Measurements from ENCODE around the gene ZBTB46. TPM values are rescaled to one million over a fixed set of nuclear protein-coding genes. Genes with fewer than 3 reads are reported as not detected.

Gene ZBTB46
- total RNA-seq, 1 donor from 2014 or later: 42.1 TPM

DNA sequence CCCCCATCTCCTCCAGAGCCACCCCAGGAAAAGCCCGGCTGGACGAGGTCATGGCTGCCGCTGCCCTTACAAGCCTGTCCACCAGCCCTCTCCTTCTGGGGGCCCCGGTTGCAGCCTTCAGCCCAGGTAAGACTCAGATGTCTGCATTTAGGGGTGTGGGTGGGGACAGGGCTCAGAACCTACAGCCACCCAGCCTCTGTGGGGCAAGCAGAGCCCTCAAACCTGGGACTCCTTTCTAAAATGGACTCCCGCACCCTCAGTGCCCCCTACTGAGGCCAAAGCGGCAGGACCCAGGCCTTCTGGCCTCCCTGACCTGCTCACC is 89.7 kb downstream of the ZBTB46 start:
- peak overlapping the region; percentile 62 for H3K4me3 Mint-ChIP-seq (ENCODE audit: unreplicated experiment)
- DNase-seq (ENCODE audit: low spot score): no peak
- H3K4me1 Mint-ChIP-seq (ENCODE audit: unreplicated experiment): no peaks in the 10 kb centered on the region
- no peaks in the 10 kb centered on the region for H3K9me3 Mint-ChIP-seq (ENCODE audit: unreplicated experiment)
- TF ChIP-seq, protein P1, sequence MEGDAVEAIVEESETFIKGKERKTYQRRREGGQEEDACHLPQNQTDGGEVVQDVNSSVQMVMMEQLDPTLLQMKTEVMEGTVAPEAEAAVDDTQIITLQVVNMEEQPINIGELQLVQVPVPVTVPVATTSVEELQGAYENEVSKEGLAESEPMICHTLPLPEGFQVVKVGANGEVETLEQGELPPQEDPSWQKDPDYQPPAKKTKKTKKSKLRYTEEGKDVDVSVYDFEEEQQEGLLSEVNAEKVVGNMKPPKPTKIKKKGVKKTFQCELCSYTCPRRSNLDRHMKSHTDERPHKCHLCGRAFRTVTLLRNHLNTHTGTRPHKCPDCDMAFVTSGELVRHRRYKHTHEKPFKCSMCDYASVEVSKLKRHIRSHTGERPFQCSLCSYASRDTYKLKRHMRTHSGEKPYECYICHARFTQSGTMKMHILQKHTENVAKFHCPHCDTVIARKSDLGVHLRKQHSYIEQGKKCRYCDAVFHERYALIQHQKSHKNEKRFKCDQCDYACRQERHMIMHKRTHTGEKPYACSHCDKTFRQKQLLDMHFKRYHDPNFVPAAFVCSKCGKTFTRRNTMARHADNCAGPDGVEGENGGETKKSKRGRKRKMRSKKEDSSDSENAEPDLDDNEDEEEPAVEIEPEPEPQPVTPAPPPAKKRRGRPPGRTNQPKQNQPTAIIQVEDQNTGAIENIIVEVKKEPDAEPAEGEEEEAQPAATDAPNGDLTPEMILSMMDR (IDR thresholded peaks at IDR 0.05; ENCODE audit: unreplicated experiment): no peak
- no peak overlapping the region for H3K27ac Mint-ChIP-seq (ENCODE audit: unreplicated experiment)
- peaks cover 15% of the 10 kb centered on the region for H3K36me3 Mint-ChIP-seq (ENCODE audit: low read depth, unreplicated experiment)
- peaks cover 15% of the 10 kb centered on the region for H3K27me3 Mint-ChIP-seq (ENCODE audit: unreplicated experiment)

GRCh38 chr20:63740627-63741353 is 90.3 kb downstream of the ZBTB46 start:
- H3K4me1 Mint-ChIP-seq (ENCODE audit: unreplicated experiment): no peaks in the 10 kb centered on the region
- peaks cover 18% of the 10 kb centered on the region for H3K36me3 Mint-ChIP-seq (ENCODE audit: low read depth, unreplicated experiment)
- no peaks in the 10 kb centered on the region for H3K9me3 Mint-ChIP-seq (ENCODE audit: unreplicated experiment)
- DNase-seq (ENCODE audit: low spot score): peak; percentile 65
- H3K27ac Mint-ChIP-seq (ENCODE audit: unreplicated experiment): no peak overlapping the region
- peaks cover 19% of the 10 kb centered on the region for H3K27me3 Mint-ChIP-seq (ENCODE audit: unreplicated experiment)
- TF ChIP-seq, protein P1 (IDR thresholded peaks at IDR 0.05; ENCODE audit: unreplicated experiment): no peak
- no peak overlapping the region for H3K4me3 Mint-ChIP-seq (ENCODE audit: unreplicated experiment)

DNA sequence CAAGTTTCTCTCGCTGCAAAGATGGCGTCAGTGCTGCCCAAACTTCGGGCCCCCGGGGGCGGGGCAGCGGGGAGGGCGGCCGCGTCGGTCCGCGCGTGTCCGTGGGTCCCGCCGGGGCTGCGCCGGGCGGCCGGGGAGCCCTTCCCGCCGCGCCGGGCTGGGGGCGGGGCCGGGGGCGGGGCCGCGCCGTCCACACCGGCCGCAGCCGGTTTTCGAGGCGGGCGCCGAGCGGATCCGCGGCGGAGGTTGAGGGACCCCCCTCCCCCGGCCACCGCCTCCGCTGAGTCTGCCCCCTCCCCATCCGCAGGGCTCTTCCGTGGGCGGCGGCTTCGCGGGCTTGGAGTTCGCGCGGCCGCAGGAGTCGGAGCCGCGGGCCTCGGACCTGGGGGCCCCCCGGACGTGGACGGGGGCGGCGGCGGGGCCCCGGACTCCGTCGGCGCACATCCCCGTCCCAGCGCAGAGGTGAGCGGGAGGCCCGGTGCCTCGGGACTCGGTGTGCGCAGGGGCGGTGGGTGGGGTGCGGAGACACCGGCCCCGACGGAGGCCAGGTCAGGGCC is 90.9 kb downstream of the ZBTB46 start:
- H3K27ac Mint-ChIP-seq (ENCODE audit: unreplicated experiment): no peak overlapping the region
- H3K36me3 Mint-ChIP-seq (ENCODE audit: low read depth, unreplicated experiment): peaks cover 14% of the 10 kb centered on the region
- peaks cover 15% of the 10 kb centered on the region for H3K27me3 Mint-ChIP-seq (ENCODE audit: unreplicated experiment)
- DNase-seq (ENCODE audit: low spot score): peak; percentile 52
- TF ChIP-seq, protein P1 (IDR thresholded peaks at IDR 0.05; ENCODE audit: unreplicated experiment): no peak
- H3K4me3 Mint-ChIP-seq (ENCODE audit: unreplicated experiment): no peak overlapping the region
- no peaks in the 10 kb centered on the region for H3K9me3 Mint-ChIP-seq (ENCODE audit: unreplicated experiment)
- no peaks in the 10 kb centered on the region for H3K4me1 Mint-ChIP-seq (ENCODE audit: unreplicated experiment)

- Mint-ChIP-seq H3K27me3 (ENCODE audit: unreplicated experiment) (peaks cover 13% of the 10 kb centered on the region), H3K4me3 (ENCODE audit: unreplicated experiment) (no peak within 1 kb of the TSS), H3K9me3 (ENCODE audit: unreplicated experiment) (no peaks in the 10 kb centered on the region), H3K4me1 (ENCODE audit: unreplicated experiment) (no peaks in the 10 kb centered on the region), H3K36me3 (ENCODE audit: low read depth, unreplicated experiment) (peaks cover 13% of the 10 kb centered on the region), H3K27ac (ENCODE audit: unreplicated experiment) (no peak within 1 kb of the TSS)
- TF ChIP-seq, protein P1 (IDR thresholded peaks at IDR 0.05; ENCODE audit: unreplicated experiment): no peak
- DNase-seq (ENCODE audit: low spot score): peak; percentile 75
These were observed 91.7 kb downstream of the ZBTB46 start, which contains the start of gene SLC2A4RG for GRCh38 chr20:63739130-63740069. Gene SLC2A4RG, plus strand, starts transcription at chr20:63739776. Its CDS starts 137 bp downstream, at chr20:63739913.

All from endothelial cell (in vitro differentiated cells).